Hepatocyte (in vitro differentiated cells): ENCODE measurements around the gene HMX2. TPM values are rescaled to one million over a fixed set of nuclear protein-coding genes. Genes with fewer than 3 reads are reported as not detected.

Experiments used
- DNase-seq: peaks from one replicate; pipeline ENCODE4 v3.0.0-alpha.2; 2016; ENCODE audit warnings: low spot score
- H2AFZ ChIP-seq: fragments of 200-600 bp; sonication (generic); 2 replicates; pipeline ENCODE4 v1.6.0; 2016; ENCODE audit warnings: antibody characterized with exemption, mild to moderate bottlenecking
- H3K27ac ChIP-seq: fragments of 200-600 bp; sonication (generic); 2 replicates; pipeline ENCODE4 v1.5.1; 2016; ENCODE audit warnings: mild to moderate bottlenecking
- H3K27me3 ChIP-seq: fragments of 200-600 bp; sonication (generic); 2 replicates; pipeline ENCODE4 v1.6.1; 2016
- H3K36me3 ChIP-seq: fragments of 200-600 bp; sonication (generic); replicated peaks from 2 replicates; pipeline ENCODE4 v1.5.1; 2016; ENCODE audit warnings: low read depth; ENCODE audit not compliant: insufficient read depth
- H3K4me1 ChIP-seq: fragments of 200-600 bp; sonication (generic); 2 replicates; pipeline ENCODE4 v1.5.1; 2016; ENCODE audit warnings: mild to moderate bottlenecking, moderate library complexity; ENCODE audit not compliant: insufficient read depth
- H3K4me2 ChIP-seq: fragments of 200-600 bp; sonication (generic); 2 replicates; pipeline ENCODE4 v1.6.0; 2016
- H3K4me3 ChIP-seq: fragments of 200-600 bp; sonication (generic); 2 replicates; pipeline ENCODE4 v1.5.1; 2016; ENCODE audit warnings: mild to moderate bottlenecking
- H3K79me2 ChIP-seq: fragments of 200-600 bp; sonication (generic); 2 replicates; pipeline ENCODE4 v1.6.0; 2017; ENCODE audit warnings: mild to moderate bottlenecking
- H3K9me2 ChIP-seq: fragments of 200-600 bp; sonication (generic); replicated peaks from 2 replicates; pipeline ENCODE4 v1.6.0; 2017; ENCODE audit warnings: mild to moderate bottlenecking; ENCODE audit not compliant: insufficient read depth
- H3K9me3 ChIP-seq: fragments of 200-600 bp; sonication (generic); 2 replicates; pipeline ENCODE4 v1.5.1; 2016; ENCODE audit warnings: low read depth, mild to moderate bottlenecking
- H4K20me1 ChIP-seq: fragments of 200-600 bp; sonication (generic); 2 replicates; pipeline ENCODE4 v1.6.0; 2016; ENCODE audit warnings: mild to moderate bottlenecking; ENCODE audit not compliant: insufficient read depth, poor library complexity, severe bottlenecking
- CTCF ChIP-seq: fragments of 200-600 bp; sonication (generic); IDR thresholded peaks from 2 replicates; pipeline ENCODE4 v1.5.1; 2016; ENCODE audit warnings: antibody characterized with exemption, mild to moderate bottlenecking; ENCODE audit not compliant: poor library complexity
- EZH2 ChIP-seq: fragments of 200-600 bp; sonication (generic); IDR thresholded peaks from 2 replicates; pipeline ENCODE4 v1.6.1; 2016; ENCODE audit warnings: antibody characterized with exemption, mild to moderate bottlenecking, borderline replicate concordance
- EZH2phosphoT487 ChIP-seq: fragments of 200-600 bp; sonication (generic); IDR thresholded peaks from one replicate; pipeline ENCODE4 v1.6.1; 2018; ENCODE audit warnings: antibody characterized with exemption, mild to moderate bottlenecking, low read depth, moderate library complexity; ENCODE audit not compliant: unreplicated experiment, severe bottlenecking
- WGBS: methylation state at CpG from one replicate; pipeline ENCODE4 v1.1.6; 2016; ENCODE audit warnings: low lambda C conversion rate; ENCODE audit errors: missing lambda C conversion rate; 5-methylcytosine and 5-hydroxymethylcytosine counted together
- polyA plus RNA-seq: library from polyadenylated mRNA; unstranded; fragments of >200 nt; fragmentation: Nextera tagmentation; extraction: Ambion mirVana; gene quantifications from 2 replicates; pipeline ENCODE4 v1.2.1, GENCODE V29; 2016
- total RNA-seq: library from RNA; depleted of rRNA; stranded (reverse); fragments of >200 nt; gene quantifications from 2 replicates; pipeline ENCODE4 v1.2.3, GENCODE V29; 2014

HMX2 gene
- total and polyA plus RNA-seq, 2 experiments from 2014 or later, result not detected

GRCh38 chr10:123129618-123130271, 18.2 kb upstream of the HMX2 start:
- no peaks in the 10 kb centered on the region for H3K9me2 ChIP-seq
- peaks cover 95% of the 10 kb centered on the region for H3K27me3 ChIP-seq
- no peaks in the 10 kb centered on the region for H3K36me3 ChIP-seq
- H3K4me3 ChIP-seq, result no peak overlapping the region
- DNase-seq, result no peak
- WGBS, result 75% methylated on average over 4 of the region's 4 CpGs
- no peaks in the 10 kb centered on the region for H3K4me1 ChIP-seq
- H4K20me1 ChIP-seq, result no peaks in the 10 kb centered on the region
- TF ChIP-seq EZH2phosphoT487, result no peak
- TF ChIP-seq EZH2, result no peak
- no peak for TF ChIP-seq CTCF
- H3K9me3 ChIP-seq, result no peaks in the 10 kb centered on the region
- H3K79me2 ChIP-seq, result no peaks in the 10 kb centered on the region
- H2AFZ ChIP-seq, result no peak overlapping the region
- H3K4me2 ChIP-seq, result no peak overlapping the region
- H3K27ac ChIP-seq, result no peak overlapping the region

GRCh38 chr10:123132576-123133477, 15.1 kb upstream of the HMX2 start:
- Histone ChIP-seq H4K20me1 (no peaks in the 10 kb centered on the region), H2AFZ (peak overlapping the region; percentile 48), H3K9me3 (no peaks in the 10 kb centered on the region), H3K9me2 (no peaks in the 10 kb centered on the region), H3K4me3 (peak overlapping the region; percentile 46), H3K4me1 (peaks cover 16% of the 10 kb centered on the region), H3K4me2 (peak overlapping the region; percentile 84), H3K27me3 (peaks cover 96% of the 10 kb centered on the region), H3K36me3 (no peaks in the 10 kb centered on the region), H3K27ac (no peak overlapping the region), H3K79me2 (no peaks in the 10 kb centered on the region)
- peak; percentile 91 for DNase-seq
- TF ChIP-seq CTCF (peak; percentile 93), EZH2phosphoT487 (no peak), EZH2 (peak; percentile 42)
- 1% methylated on average over 48 of the region's 48 CpGs for WGBS

- 6% methylated on average over 40 of the region's 40 CpGs for WGBS
- no peak overlapping the region for H3K4me3 ChIP-seq
- no peak for TF ChIP-seq CTCF
- no peak for TF ChIP-seq EZH2phosphoT487
- TF ChIP-seq EZH2, result no peak
Observed at GRCh38 chr10:123133541-123134342, 14.2 kb upstream of the HMX2 start.

More at GRCh38 chr10:123133541-123134342, 14.2 kb upstream of the HMX2 start:
- Histone ChIP-seq H3K27me3 (peaks cover 96% of the 10 kb centered on the region), H3K79me2 (no peaks in the 10 kb centered on the region), H3K27ac (no peak overlapping the region), H3K9me2 (no peaks in the 10 kb centered on the region), H3K9me3 (no peaks in the 10 kb centered on the region), H3K4me1 (peaks cover 16% of the 10 kb centered on the region), H3K36me3 (no peaks in the 10 kb centered on the region), H3K4me2 (peak overlapping the region; percentile 84), H2AFZ (no peak overlapping the region), H4K20me1 (no peaks in the 10 kb centered on the region)
- no peak for DNase-seq
